Spleen (tissue), 11 donors: ENCODE measurements around the gene HSPBP1. TPM values are rescaled to one million over a fixed set of nuclear protein-coding genes. Genes with fewer than 3 reads are reported as not detected.

Experiments used
- DNase-seq: peaks from one replicate; pipeline ENCODE4 v3.0.0-alpha.2; 2020
- H3K27ac ChIP-seq, 8 donors: fragments of 200-600 bp; sonication (generic) in 7 of 8; 1 replicate in 4 of 8; 2 replicates in 4 of 8; pipeline versions ENCODE4 v1.5.0 to v1.8.0; 2016 to 2021; ENCODE audit warnings: inconsistent platforms in 4 of 8, mild to moderate bottlenecking in 4 of 8, moderate library complexity in 1 of 8
- H3K27me3 ChIP-seq, 7 donors: fragments of 200-600 bp; sonication (generic) in 6 of 7; replicated peaks in 1 of 7; 1 replicate in 4 of 7; 2 replicates in 3 of 7; pipeline versions ENCODE4 v1.5.0 to v1.8.0; 2016 to 2021; ENCODE audit warnings: inconsistent platforms in 3 of 7, mild to moderate bottlenecking in 1 of 7
- H3K36me3 ChIP-seq, 6 donors: fragments of 200-600 bp; sonication (generic) in 5 of 6; 1 replicate in 4 of 6; 2 replicates in 2 of 6; pipeline versions ENCODE4 v1.5.0 to v1.8.0; 2016 to 2021; ENCODE audit warnings: inconsistent platforms in 2 of 6
- H3K4me1 ChIP-seq, 6 donors: fragments of 200-600 bp; sonication (generic) in 5 of 6; 1 replicate in 3 of 6; 2 replicates in 3 of 6; pipeline versions ENCODE4 v1.5.0 to v1.8.0; 2016 to 2021; ENCODE audit warnings: inconsistent platforms in 3 of 6
- H3K4me3 ChIP-seq, 8 donors: fragments of 200-600 bp; sonication (generic) in 7 of 8; 1 replicate in 4 of 8; 2 replicates in 4 of 8; pipeline versions ENCODE4 v1.5.0 to v1.8.0; 2016 to 2021; ENCODE audit warnings: inconsistent platforms in 4 of 8, mild to moderate bottlenecking in 4 of 8, moderate library complexity in 2 of 8
- H3K9me3 ChIP-seq, 8 donors: fragments of 200-600 bp; sonication (generic) in 7 of 8; 1 replicate in 4 of 8; 2 replicates in 4 of 8; pipeline versions ENCODE4 v1.5.0 to v1.8.0; 2016 to 2021; ENCODE audit warnings: inconsistent platforms in 4 of 8
- CTCF ChIP-seq, 11 experiments: fragments of 200-600 bp in 7 of 11; fragments of 450-650 bp in 4 of 11; sonication (generic) in 4 of 11; IDR thresholded peaks in 8 of 11; conservative IDR thresholded peaks in 3 of 11; 1 replicate in 7 of 11; 2 replicates in 4 of 11; pipeline versions ENCODE4 v1.4.0 to v1.8.0; 2016 to 2021; ENCODE audit warnings: antibody characterized with exemption in 11 of 11, inconsistent platforms in 4 of 11, mild to moderate bottlenecking in 1 of 11
- POLR2A ChIP-seq, 3 donors: fragments of 450-650 bp; IDR thresholded peaks; one replicate each; pipeline ENCODE4 v1.5.1; 2017; ENCODE audit warnings: antibody characterized with exemption in 3 of 3, mild to moderate bottlenecking in 1 of 3
- POLR2AphosphoS5 ChIP-seq, 3 donors: sonication (generic); formaldehyde crosslinking; IDR thresholded peaks; one replicate each; pipeline ENCODE4 v1.5.1; 2017; ENCODE audit warnings: antibody characterized with exemption in 3 of 3
- WGBS, 5 donors: extraction: QIAGEN DNeasy Blood & Tissue Kit in 3 of 5; methylation state at CpG; one replicate each; pipeline versions ENCODE4 v1.1.5 to v1.1.7; 2013 to 2018; 5-methylcytosine and 5-hydroxymethylcytosine counted together
- intact Hi-C: fragments of 100-400 bp; cut with DNase I; formaldehyde crosslinking; loops from one replicate; pipeline ENCODE4 v1.15.0; 2023; ENCODE audit warnings: low total_unique reads
- polyA plus RNA-seq, 3 donors: library from polyadenylated mRNA; stranded (reverse); fragments of 200-250 nt; gene quantifications; one replicate each; pipeline ENCODE4 v1.2.1, GENCODE V29; 2013
- total RNA-seq, 7 donors: library from RNA; depleted of rRNA in 3 of 7; stranded (reverse); fragments of >200 nt in 3 of 7; fragmentation: NEBNext Ultra II Directional in 4 of 7; extraction: Animal tissue kit (Norgen Biotek cat#: 25700) in 4 of 7; gene quantifications; one replicate each; pipeline versions ENCODE4 v1.1.0 to v1.2.1, GENCODE V29; 2016 to 2021
- donor health status: healthy with polysubstance abuse.
- donor health status: DM: no; HTN: no; CAD: no; lungs with moderate emphysema.
- donor health status: DM: no; HTN: no; CAD: no.
- donor health status: Bipolar disorder and iron deficiency.
- donor health status: healthy.
- donor health status: DM: no; HTN: no; CAD: no.
- donor health status: DM: yes; HTN: yes; CAD: no.

HSPBP1 gene
- total and polyA plus RNA-seq, 10 donors: 14.2 to 27.0 (median 18.4) TPM

DNA sequence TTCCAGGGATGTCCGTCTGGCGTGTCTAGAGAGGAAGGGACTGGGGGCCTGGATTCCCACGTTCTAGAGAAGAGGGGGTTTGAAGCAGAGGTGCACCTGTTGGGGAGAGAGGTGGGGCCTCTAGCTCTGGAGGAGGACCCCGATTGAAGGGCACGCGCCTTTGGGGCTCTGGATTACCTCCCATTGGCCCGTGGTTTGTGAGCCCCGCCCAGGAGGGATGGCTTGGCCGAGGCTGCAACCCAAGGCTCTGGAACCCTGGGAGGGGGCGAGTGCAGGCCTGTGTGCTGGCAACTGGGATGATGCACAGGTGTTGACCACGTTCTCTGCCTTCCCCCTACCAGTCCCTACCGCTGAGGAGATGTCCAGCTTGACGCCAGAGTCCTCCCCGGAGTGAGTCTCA is 25.1 kb upstream of the HSPBP1 start:
- TF ChIP-seq POLR2AphosphoS5 (IDR thresholded peaks at IDR 0.05): no peak
- no peak for TF ChIP-seq POLR2A (IDR thresholded peaks at IDR 0.05)
- TF ChIP-seq CTCF (IDR thresholded peaks at IDR 0.05 in 8 of 11, conservative IDR thresholded peaks at IDR 0.05 in 3 of 11): no peak
- peaks cover 0 to 3% (median 0%) of the 10 kb centered on the region in 7 donors for H3K27me3 ChIP-seq
- H3K4me3 ChIP-seq: no peak overlapping the region
- DNase-seq: no peak
- intact Hi-C loops: no loop called here
- peaks cover 0 to 18% (median 12%) of the 10 kb centered on the region in 6 donors for H3K4me1 ChIP-seq
- H3K27ac ChIP-seq: no peak overlapping the region
- 74 to 88% (median 81%) methylated on average over 13 to 14 of the region's 14 CpGs for WGBS, 5 donors
- peaks cover 0 to 6% (median 0%) of the 10 kb centered on the region in 8 donors for H3K9me3 ChIP-seq
- peaks cover 0 to 16% (median 0%) of the 10 kb centered on the region in 6 donors for H3K36me3 ChIP-seq

- Histone ChIP-seq H3K27me3 (peaks cover 0 to 9% (median 0%) of the 10 kb centered on the region in 7 donors), H3K4me1 (peaks cover 0 to 18% (median 12%) of the 10 kb centered on the region in 6 donors), H3K9me3 (peaks cover 0 to 4% (median 0%) of the 10 kb centered on the region in 8 donors), H3K4me3 (no peak overlapping the region), H3K36me3 (peaks cover 0 to 12% (median 0%) of the 10 kb centered on the region in 6 donors), H3K27ac (no peak overlapping the region)
- intact Hi-C loops: no loop called here
- TF ChIP-seq POLR2AphosphoS5 (IDR thresholded peaks at IDR 0.05): no peak
- TF ChIP-seq POLR2A (IDR thresholded peaks at IDR 0.05): no peak
- no peak for TF ChIP-seq CTCF (IDR thresholded peaks at IDR 0.05 in 8 of 11, conservative IDR thresholded peaks at IDR 0.05 in 3 of 11)
- DNase-seq: no peak
- WGBS, 5 donors: 84 to 94% (median 90%) methylated on average over 18 to 39 of the region's 39 CpGs
Measured at GRCh38 chr19:55304279-55304978, 24.5 kb upstream of the HSPBP1 start.

GRCh38 chr19:55303477-55303876 is 23.6 kb upstream of the HSPBP1 start:
- peaks cover 0 to 10% (median 0%) of the 10 kb centered on the region in 7 donors for H3K27me3 ChIP-seq
- H3K27ac ChIP-seq: no peak overlapping the region
- 82 to 95% (median 92%) methylated on average over 9 to 11 of the region's 11 CpGs for WGBS, 5 donors
- peaks cover 0 to 18% (median 12%) of the 10 kb centered on the region in 6 donors for H3K4me1 ChIP-seq
- H3K9me3 ChIP-seq: no peaks in the 10 kb centered on the region
- no peak for TF ChIP-seq CTCF (IDR thresholded peaks at IDR 0.05 in 8 of 11, conservative IDR thresholded peaks at IDR 0.05 in 3 of 11)
- TF ChIP-seq POLR2AphosphoS5 (IDR thresholded peaks at IDR 0.05): no peak
- no peak for TF ChIP-seq POLR2A (IDR thresholded peaks at IDR 0.05)
- intact Hi-C loops: no loop called here
- DNase-seq: no peak
- no peak overlapping the region for H3K4me3 ChIP-seq
- peaks cover 0 to 9% (median 0%) of the 10 kb centered on the region in 6 donors for H3K36me3 ChIP-seq

DNA sequence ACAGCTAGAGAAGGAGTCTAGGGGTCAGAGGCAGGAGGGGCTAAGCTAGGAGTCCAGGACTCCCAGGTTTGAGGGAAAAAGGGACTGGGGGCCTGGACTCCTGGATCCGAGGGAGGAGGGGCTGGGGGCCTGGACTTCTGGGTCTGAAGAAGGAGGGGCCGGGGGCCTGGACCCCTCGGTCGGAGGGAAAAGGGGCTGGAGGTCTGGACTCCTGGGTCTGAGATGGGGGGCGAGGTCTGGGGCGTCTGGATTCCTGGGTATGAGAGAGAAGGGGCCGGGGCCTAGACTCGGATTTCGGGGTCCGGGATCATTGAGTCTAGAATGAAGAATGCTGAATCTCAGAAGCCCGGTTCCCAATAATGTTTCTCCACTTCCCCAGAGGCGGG is 22.4 kb upstream of the HSPBP1 start:
- intact Hi-C loops: no loop called here
- WGBS, 5 donors: 66 to 73% (median 71%) methylated on average over 12 of the region's 12 CpGs
- TF ChIP-seq POLR2AphosphoS5 (IDR thresholded peaks at IDR 0.05): no peak
- TF ChIP-seq POLR2A (IDR thresholded peaks at IDR 0.05): no peak
- no peak for TF ChIP-seq CTCF (IDR thresholded peaks at IDR 0.05 in 8 of 11, conservative IDR thresholded peaks at IDR 0.05 in 3 of 11)
- no peak for DNase-seq
- Histone ChIP-seq H3K4me3 (peak overlapping the region in 6 of 8 donors; percentile 23 to 69 (median 36)), H3K9me3 (no peaks in the 10 kb centered on the region), H3K4me1 (peaks cover 0 to 18% (median 12%) of the 10 kb centered on the region in 6 donors), H3K27me3 (peaks cover 0 to 10% (median 0%) of the 10 kb centered on the region in 7 donors), H3K36me3 (peaks cover 0 to 9% (median 0%) of the 10 kb centered on the region in 6 donors), H3K27ac (peak overlapping the region in 4 of 8 donors; percentile 48 to 77 (median 71))
